ENCODE data around the gene THAP11.

Gene THAP11

GRCh38 chr16:67877064-67877463, 34.9 kb downstream of the THAP11 start:
- Histone ChIP-seq H3K4me2 (ENCODE audit: low read length) (peak overlapping the region; percentile 33), H3K27ac (no peak overlapping the region), H3K9ac (no peak overlapping the region), H3K4me1 (peaks cover 11% of the 10 kb centered on the region), H3K4me3 (ENCODE audit: low read depth, low read length) (no peak overlapping the region), H2AFZ (no peak overlapping the region), H3K36me3 (ENCODE audit: control insufficient read depth, insufficient read depth, low read length) (no peaks in the 10 kb centered on the region), H3K79me2 (peaks cover 23% of the 10 kb centered on the region), H3K27me3 (ENCODE audit: control insufficient read depth, insufficient read depth, low read length) (no peaks in the 10 kb centered on the region), H3K9me3 (ENCODE audit: control insufficient read depth, low read length) (no peaks in the 10 kb centered on the region)
- no peak for TF ChIP-seq CTCF (IDR thresholded peaks at IDR 0.05)

- H2AFZ ChIP-seq: no peak overlapping the region
- no peaks in the 10 kb centered on the region for H3K9me3 ChIP-seq (ENCODE audit: control insufficient read depth, low read length)
- no peak overlapping the region for H3K27ac ChIP-seq
- no peak overlapping the region for H3K9ac ChIP-seq
- H3K27me3 ChIP-seq (ENCODE audit: control insufficient read depth, insufficient read depth, low read length): no peaks in the 10 kb centered on the region
- no peak for TF ChIP-seq CTCF (IDR thresholded peaks at IDR 0.05)
- H3K79me2 ChIP-seq: peaks cover 18% of the 10 kb centered on the region
- no peaks in the 10 kb centered on the region for H3K36me3 ChIP-seq (ENCODE audit: control insufficient read depth, insufficient read depth, low read length)
- no peak overlapping the region for H3K4me2 ChIP-seq (ENCODE audit: low read length)
- H3K4me1 ChIP-seq: peaks cover 5% of the 10 kb centered on the region
- H3K4me3 ChIP-seq (ENCODE audit: low read depth, low read length): no peak overlapping the region
These were observed 36.1 kb downstream of the THAP11 start for GRCh38 chr16:67878232-67878631.

- H3K4me3 ChIP-seq (ENCODE audit: low read depth, low read length): no peak overlapping the region
- H3K36me3 ChIP-seq (ENCODE audit: control insufficient read depth, insufficient read depth, low read length): no peaks in the 10 kb centered on the region
- H3K27me3 ChIP-seq (ENCODE audit: control insufficient read depth, insufficient read depth, low read length): no peaks in the 10 kb centered on the region
- no peaks in the 10 kb centered on the region for H3K9me3 ChIP-seq (ENCODE audit: control insufficient read depth, low read length)
- TF ChIP-seq CTCF (IDR thresholded peaks at IDR 0.05): no peak
- no peak overlapping the region for H3K4me2 ChIP-seq (ENCODE audit: low read length)
- H3K79me2 ChIP-seq: peaks cover 12% of the 10 kb centered on the region
- H3K4me1 ChIP-seq: peaks cover 5% of the 10 kb centered on the region
- no peak overlapping the region for H3K27ac ChIP-seq
- H2AFZ ChIP-seq: no peak overlapping the region
- no peak overlapping the region for H3K9ac ChIP-seq
These were observed 36.7 kb downstream of the THAP11 start for GRCh38 chr16:67878846-67879245.

- H3K4me2 ChIP-seq (ENCODE audit: low read length): no peak overlapping the region
- no peak overlapping the region for H3K9ac ChIP-seq
- H3K9me3 ChIP-seq (ENCODE audit: control insufficient read depth, low read length): no peaks in the 10 kb centered on the region
- no peaks in the 10 kb centered on the region for H3K27me3 ChIP-seq (ENCODE audit: control insufficient read depth, insufficient read depth, low read length)
- H3K4me1 ChIP-seq: peaks cover 2% of the 10 kb centered on the region
- peaks cover 7% of the 10 kb centered on the region for H3K79me2 ChIP-seq
- TF ChIP-seq CTCF (IDR thresholded peaks at IDR 0.05): no peak
- H3K36me3 ChIP-seq (ENCODE audit: control insufficient read depth, insufficient read depth, low read length): no peaks in the 10 kb centered on the region
- no peak overlapping the region for H2AFZ ChIP-seq
- no peak overlapping the region for H3K27ac ChIP-seq
- H3K4me3 ChIP-seq (ENCODE audit: low read depth, low read length): no peak overlapping the region
These were observed 37.3 kb downstream of the THAP11 start for GRCh38 chr16:67879462-67879861.

GRCh38 chr16:67879936-67880335, 37.8 kb downstream of the THAP11 start:
- Histone ChIP-seq H3K9ac (no peak overlapping the region), H3K27me3 (ENCODE audit: control insufficient read depth, insufficient read depth, low read length) (no peaks in the 10 kb centered on the region), H3K27ac (no peak overlapping the region), H3K79me2 (peaks cover 2% of the 10 kb centered on the region), H3K9me3 (ENCODE audit: control insufficient read depth, low read length) (no peaks in the 10 kb centered on the region), H3K4me2 (ENCODE audit: low read length) (no peak overlapping the region), H3K4me1 (no peaks in the 10 kb centered on the region), H2AFZ (no peak overlapping the region), H3K36me3 (ENCODE audit: control insufficient read depth, insufficient read depth, low read length) (no peaks in the 10 kb centered on the region), H3K4me3 (ENCODE audit: low read depth, low read length) (no peak overlapping the region)
- TF ChIP-seq CTCF (IDR thresholded peaks at IDR 0.05): no peak
